OCI-LY1 (cell line): ENCODE results near the gene MYO1D.

ENCODE experiments used
- H2AFZ ChIP-seq: fragments of 200-600 bp; sonication (generic), shearing (Covaris generic); 2 replicates; pipeline ENCODE4 v1.6.0; 2014; ENCODE audit warnings: antibody characterized with exemption, mild to moderate bottlenecking, low read length
- H3F3A ChIP-seq: fragments of 200-600 bp; sonication (generic), shearing (Covaris generic); 2 replicates; pipeline ENCODE4 v1.6.0; 2014; ENCODE audit warnings: mild to moderate bottlenecking, antibody characterized with exemption, low read length, moderate library complexity; ENCODE audit not compliant: insufficient read depth
- H3K27ac ChIP-seq: fragments of 200-600 bp; sonication (generic); 2 replicates; pipeline ENCODE4 v1.5.1; 2014; ENCODE audit warnings: low read length, mixed run types, mild to moderate bottlenecking, low read depth; ENCODE audit not compliant: poor library complexity, severe bottlenecking
- H3K27me3 ChIP-seq: fragments of 200-600 bp; sonication (generic); 2 replicates; pipeline ENCODE4 v1.6.0; 2014; ENCODE audit warnings: antibody characterized with exemption, mild to moderate bottlenecking, low read length, moderate library complexity; ENCODE audit not compliant: insufficient read depth
- H3K36me3 ChIP-seq: fragments of 200-600 bp; sonication (generic); 2 replicates; pipeline ENCODE4 v1.6.1; 2014; ENCODE audit warnings: mild to moderate bottlenecking, antibody characterized with exemption, low read length, moderate library complexity, mixed read lengths; ENCODE audit not compliant: insufficient read depth
- H3K4me1 ChIP-seq: fragments of 200-600 bp; sonication (generic); 2 replicates; pipeline ENCODE4 v1.5.1; 2014; ENCODE audit warnings: mild to moderate bottlenecking, low read length, moderate library complexity; ENCODE audit not compliant: insufficient read depth, severe bottlenecking
- H3K4me2 ChIP-seq: fragments of 200-600 bp; sonication (generic), shearing (Covaris generic); 2 replicates; pipeline ENCODE4 v1.6.1; 2014; ENCODE audit warnings: low read length
- H3K4me3 ChIP-seq: fragments of 200-600 bp; sonication (generic); 2 replicates; pipeline ENCODE4 v1.5.1; 2014; ENCODE audit warnings: low read length, low read depth, mild to moderate bottlenecking, mixed read lengths; ENCODE audit not compliant: poor library complexity, severe bottlenecking
- H3K79me2 ChIP-seq: fragments of 200-600 bp; shearing (Covaris generic); 2 replicates; pipeline ENCODE4 v1.6.1; 2016; ENCODE audit warnings: mixed run types, low read length, mixed read lengths; ENCODE audit not compliant: insufficient read depth
- H3K9ac ChIP-seq: fragments of 200-600 bp; sonication (generic), shearing (Covaris generic); 2 replicates; pipeline ENCODE4 v1.6.1; 2014; ENCODE audit warnings: mild to moderate bottlenecking, low read length, mixed read lengths
- H3K9me2 ChIP-seq: fragments of 200-600 bp; sonication (generic), shearing (Covaris generic); 2 replicates; pipeline ENCODE4 v1.6.1; 2014; ENCODE audit warnings: low read depth, mild to moderate bottlenecking, low read length, mixed read lengths
- H3K9me3 ChIP-seq: fragments of 200-600 bp; shearing (Covaris generic); 2 replicates; pipeline ENCODE4 v1.6.1; 2014; ENCODE audit warnings: low read length, mixed read lengths
- H4K20me1 ChIP-seq: fragments of 200-600 bp; sonication (generic), shearing (Covaris generic); 2 replicates; pipeline ENCODE4 v1.6.0; 2016; ENCODE audit warnings: mild to moderate bottlenecking, low read length; ENCODE audit not compliant: insufficient read depth
- EZH2 ChIP-seq: fragments of 200-600 bp; sonication (generic), shearing (Covaris generic); IDR thresholded peaks from 2 replicates; pipeline ENCODE4 v1.8.0; 2017; ENCODE audit warnings: borderline replicate concordance, mixed run types, mild to moderate bottlenecking, antibody characterized with exemption, low read length, moderate library complexity, mixed read lengths
- TF ChIP-seq, protein P1 (sequence below): fragments of 200-600 bp; sonication (generic), shearing (Covaris generic); IDR thresholded peaks from 2 replicates; pipeline ENCODE4 v1.5.1; 2017; ENCODE audit warnings: mild to moderate bottlenecking, antibody characterized with exemption, low read length, moderate library complexity, mixed read lengths

MYO1D gene

DNA sequence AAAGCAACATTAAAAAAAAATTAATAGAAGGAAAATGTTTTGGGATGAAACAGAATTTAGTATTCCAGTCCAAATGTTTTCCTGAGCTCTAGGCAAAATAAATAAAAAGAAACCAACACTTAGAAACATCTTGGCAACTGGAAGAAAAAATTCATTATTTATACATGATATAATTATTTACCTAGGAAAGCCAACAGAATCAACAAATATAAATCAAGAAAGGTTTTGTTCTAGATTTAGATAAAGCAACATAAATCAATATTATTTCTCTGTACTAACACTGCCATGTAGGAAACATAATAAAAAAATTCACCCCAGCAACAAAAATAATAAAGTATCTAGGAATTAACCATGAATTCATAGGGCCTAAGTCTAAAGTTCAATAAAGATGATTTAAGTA, 167.4 kb downstream of the MYO1D start:
- Histone ChIP-seq H3K79me2 (no peaks in the 10 kb centered on the region), H3K36me3 (no peaks in the 10 kb centered on the region), H4K20me1 (no peaks in the 10 kb centered on the region), H3F3A (no peaks in the 10 kb centered on the region), H3K4me2 (no peak overlapping the region), H2AFZ (no peak overlapping the region), H3K9ac (no peak overlapping the region), H3K9me2 (no peaks in the 10 kb centered on the region), H3K4me1 (no peaks in the 10 kb centered on the region), H3K27me3 (no peaks in the 10 kb centered on the region), H3K27ac (no peak overlapping the region), H3K4me3 (no peak overlapping the region), H3K9me3 (no peaks in the 10 kb centered on the region)
- TF ChIP-seq, protein P1, sequence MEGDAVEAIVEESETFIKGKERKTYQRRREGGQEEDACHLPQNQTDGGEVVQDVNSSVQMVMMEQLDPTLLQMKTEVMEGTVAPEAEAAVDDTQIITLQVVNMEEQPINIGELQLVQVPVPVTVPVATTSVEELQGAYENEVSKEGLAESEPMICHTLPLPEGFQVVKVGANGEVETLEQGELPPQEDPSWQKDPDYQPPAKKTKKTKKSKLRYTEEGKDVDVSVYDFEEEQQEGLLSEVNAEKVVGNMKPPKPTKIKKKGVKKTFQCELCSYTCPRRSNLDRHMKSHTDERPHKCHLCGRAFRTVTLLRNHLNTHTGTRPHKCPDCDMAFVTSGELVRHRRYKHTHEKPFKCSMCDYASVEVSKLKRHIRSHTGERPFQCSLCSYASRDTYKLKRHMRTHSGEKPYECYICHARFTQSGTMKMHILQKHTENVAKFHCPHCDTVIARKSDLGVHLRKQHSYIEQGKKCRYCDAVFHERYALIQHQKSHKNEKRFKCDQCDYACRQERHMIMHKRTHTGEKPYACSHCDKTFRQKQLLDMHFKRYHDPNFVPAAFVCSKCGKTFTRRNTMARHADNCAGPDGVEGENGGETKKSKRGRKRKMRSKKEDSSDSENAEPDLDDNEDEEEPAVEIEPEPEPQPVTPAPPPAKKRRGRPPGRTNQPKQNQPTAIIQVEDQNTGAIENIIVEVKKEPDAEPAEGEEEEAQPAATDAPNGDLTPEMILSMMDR: no peak
- TF ChIP-seq EZH2: no peak

DNA sequence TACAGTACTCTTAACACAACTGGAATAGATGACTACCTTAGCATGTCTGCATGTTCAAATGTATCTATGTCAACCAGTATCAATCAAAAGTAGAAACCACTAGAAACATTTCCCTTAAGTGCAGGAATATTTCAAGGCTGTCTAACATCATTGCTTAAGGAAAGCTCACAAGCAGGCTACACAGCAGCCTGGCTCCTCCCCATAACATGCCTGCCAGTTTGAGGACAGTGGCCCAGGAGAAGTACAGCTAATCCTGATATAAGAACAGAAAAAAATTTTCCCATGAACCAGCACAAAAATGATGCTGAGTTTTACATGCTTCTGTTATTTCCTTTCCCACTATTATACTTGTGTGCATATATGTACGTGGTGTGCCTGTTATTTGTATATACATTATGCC, 175.1 kb downstream of the MYO1D start:
- no peaks in the 10 kb centered on the region for H4K20me1 ChIP-seq
- no peaks in the 10 kb centered on the region for H3K4me1 ChIP-seq
- TF ChIP-seq, protein P1: no peak
- TF ChIP-seq EZH2: no peak
- no peaks in the 10 kb centered on the region for H3K79me2 ChIP-seq
- no peak overlapping the region for H3K4me3 ChIP-seq
- H3K27ac ChIP-seq: no peak overlapping the region
- no peak overlapping the region for H2AFZ ChIP-seq
- H3K9me2 ChIP-seq: no peaks in the 10 kb centered on the region
- no peaks in the 10 kb centered on the region for H3F3A ChIP-seq
- H3K36me3 ChIP-seq: no peaks in the 10 kb centered on the region
- no peak overlapping the region for H3K4me2 ChIP-seq
- H3K9me3 ChIP-seq: no peaks in the 10 kb centered on the region
- H3K27me3 ChIP-seq: no peaks in the 10 kb centered on the region
- H3K9ac ChIP-seq: no peak overlapping the region

DNA sequence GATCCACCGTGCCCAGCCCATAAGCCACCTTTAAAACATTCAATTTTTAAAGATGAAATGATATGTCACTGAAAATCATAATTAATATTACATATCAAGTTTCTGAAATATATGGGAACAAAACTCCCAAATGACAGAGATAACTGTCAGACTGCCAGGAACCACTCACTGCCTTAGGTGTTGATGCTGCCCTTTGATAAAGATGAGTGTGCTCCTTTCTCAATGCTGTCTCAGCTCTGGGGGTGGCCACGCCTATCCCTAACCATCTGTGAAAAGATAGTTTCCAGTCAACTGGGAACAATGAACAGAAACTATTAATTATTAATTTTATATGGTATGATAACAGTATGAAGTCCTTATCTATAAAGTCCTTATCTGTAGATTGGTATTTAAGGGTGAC, 177.7 kb downstream of the MYO1D start:
- Histone ChIP-seq H3K4me3 (no peak overlapping the region), H4K20me1 (no peaks in the 10 kb centered on the region), H2AFZ (no peak overlapping the region), H3K27ac (no peak overlapping the region), H3K27me3 (no peaks in the 10 kb centered on the region), H3K9ac (no peak overlapping the region), H3F3A (no peaks in the 10 kb centered on the region), H3K4me2 (no peak overlapping the region), H3K9me2 (no peaks in the 10 kb centered on the region), H3K36me3 (no peaks in the 10 kb centered on the region), H3K9me3 (no peaks in the 10 kb centered on the region), H3K4me1 (no peaks in the 10 kb centered on the region), H3K79me2 (no peaks in the 10 kb centered on the region)
- no peak for TF ChIP-seq EZH2
- TF ChIP-seq, protein P1: no peak
